Pancreas (tissue), 10 donors: ENCODE measurements around the gene CPED1. TPM values are rescaled to one million over a fixed set of nuclear protein-coding genes. Genes with fewer than 3 reads are reported as not detected.
A peak's percentile ranks its signal among the peaks of the same experiment; 100 is the strongest.

Source experiments
- ATAC-seq, 4 donors: fragments of 200-7000 bp; cut with Tn5 transposase; one replicate each; pipeline versions ENCODE4 v1.8.0 to v1.9.1; 2020; ENCODE audit warnings: mild to moderate bottlenecking in 4 of 4, moderate library complexity in 4 of 4
- DNase-seq, 6 donors: peaks; one replicate each; pipeline ENCODE4 v3.0.0-alpha.2; 2020
- FAIRE-seq: peaks from 2 replicates; lab custom pipeline; 2012; peaks lifted over from hg19 to GRCh38; lab: Jason Lieb, UNC
- H3K27ac ChIP-seq, 4 donors: fragments of 200-600 bp; sonication (generic); 1 replicate in 3 of 4; 2 replicates in 1 of 4; pipeline versions ENCODE4 v1.5.0 to v1.8.0; 2020
- H3K27me3 ChIP-seq, 4 donors: fragments of 200-600 bp; one replicate each; pipeline ENCODE4 v1.8.0; 2021
- H3K36me3 ChIP-seq, 3 donors: fragments of 200-600 bp; sonication (generic) in 1 of 3; one replicate each; pipeline versions ENCODE4 v1.5.0 to v1.8.0; 2020 to 2021
- H3K4me1 ChIP-seq, 3 donors: fragments of 200-600 bp; one replicate each; pipeline ENCODE4 v1.8.0; 2021
- H3K4me3 ChIP-seq, 4 donors: fragments of 200-600 bp; sonication (generic) in 2 of 4; one replicate each; pipeline versions ENCODE4 v1.5.0 to v1.8.0; 2020 to 2021
- H3K9me3 ChIP-seq, 4 donors: fragments of 200-600 bp; one replicate each; pipeline ENCODE4 v1.8.0; 2021
- WGBS, 2 donors: extraction: QIAGEN DNeasy Blood & Tissue Kit; methylation state at CpG; one replicate each; pipeline ENCODE4 v1.1.7; 2013; 5-methylcytosine and 5-hydroxymethylcytosine counted together
- intact Hi-C, 3 donors: fragments of 100-400 bp; cut with DNase I; formaldehyde crosslinking; loops; one replicate each; pipeline versions ENCODE4 v1.11.1 to v1.14.2; 2022
- polyA plus RNA-seq, 2 donors: library from polyadenylated mRNA; stranded (reverse); fragments of 200-250 nt; gene quantifications; one replicate each; pipeline ENCODE4 v1.2.3, GENCODE V29; 2013
- total RNA-seq, 6 donors: library from RNA; stranded (reverse); fragmentation: NEBNext Ultra II Directional in 4 of 6; extraction: Animal tissue kit (Norgen Biotek cat#: 25700) in 4 of 6; gene quantifications; one replicate each; pipeline versions ENCODE4 v1.2.1 to v1.2.4, GENCODE V29; 2021 to 2023
- TF ChIP-seq, protein P1 (sequence below), 4 donors: fragments of 200-600 bp; sonication (generic) in 3 of 4; IDR thresholded peaks; one replicate each; pipeline versions ENCODE4 v1.5.0 to v1.8.0; 2021; ENCODE audit warnings: antibody characterized with exemption in 4 of 4
- donor health status: healthy with polysubstance abuse.
- donor health status: DM: no; HTN: no; CAD: no; lungs with moderate emphysema.
- donor health status: DM: no; HTN: no; CAD: no.
- donor health status: control.
- donor health status: control.
- donor health status: Bipolar disorder and iron deficiency.
- donor health status: DM: yes; HTN: yes; CAD: no.
- donor health status: DM: no; HTN: no; CAD: no.
- donor health status: DM: no; HTN: no; CAD: no.
- donor health status: DM: yes; HTN: yes; CAD: no.

CPED1 gene
- total and polyA plus RNA-seq, 8 donors = 0.57 to 6.1 (median 1.3) TPM

DNA sequence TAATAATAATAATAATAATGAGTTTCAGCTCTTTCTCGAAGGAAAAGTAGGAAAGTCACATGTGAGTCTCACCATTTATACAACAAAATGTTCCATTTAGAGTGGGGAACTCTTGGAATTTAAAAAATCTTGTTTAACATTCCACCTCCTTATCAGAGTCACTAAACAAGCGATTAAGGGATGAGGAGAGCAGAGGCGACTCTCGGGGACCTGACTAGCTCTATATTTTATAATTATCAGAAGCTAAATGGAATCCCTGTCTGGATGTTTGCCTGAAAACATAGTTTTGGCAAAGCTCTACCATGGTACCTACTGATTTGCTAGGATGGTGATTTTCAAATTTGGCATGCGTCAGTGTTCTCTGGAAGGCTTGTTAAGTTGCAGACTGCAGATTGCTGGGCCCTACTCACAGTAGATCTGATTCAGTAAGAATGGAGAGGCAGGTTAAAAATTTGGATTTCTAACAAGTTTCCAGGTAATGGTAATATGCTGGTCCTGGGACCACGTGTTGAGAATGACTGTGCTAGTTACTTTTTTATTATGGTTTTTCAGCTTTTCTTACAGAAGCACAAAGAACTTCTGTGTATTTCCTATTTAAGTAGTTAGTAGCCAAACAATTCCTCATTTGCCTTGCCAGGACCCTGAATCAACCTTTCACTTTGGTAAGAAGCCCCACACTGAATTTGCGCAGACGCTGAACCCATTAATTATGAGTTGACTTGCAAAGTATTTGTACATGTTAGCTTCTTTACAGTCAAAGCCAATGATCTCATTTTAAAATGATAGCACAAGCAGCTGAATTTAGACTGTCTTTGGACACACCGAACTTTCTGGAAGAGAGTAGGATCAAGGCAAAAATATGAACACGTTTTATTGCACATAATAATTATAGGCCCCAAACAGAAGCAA is 39.5 kb downstream of the CPED1 start:
- H3K27ac ChIP-seq = peak overlapping the region in 1 of 4 donors; percentile 34
- no peaks in the 10 kb centered on the region for H3K9me3 ChIP-seq
- TF ChIP-seq, protein P1, sequence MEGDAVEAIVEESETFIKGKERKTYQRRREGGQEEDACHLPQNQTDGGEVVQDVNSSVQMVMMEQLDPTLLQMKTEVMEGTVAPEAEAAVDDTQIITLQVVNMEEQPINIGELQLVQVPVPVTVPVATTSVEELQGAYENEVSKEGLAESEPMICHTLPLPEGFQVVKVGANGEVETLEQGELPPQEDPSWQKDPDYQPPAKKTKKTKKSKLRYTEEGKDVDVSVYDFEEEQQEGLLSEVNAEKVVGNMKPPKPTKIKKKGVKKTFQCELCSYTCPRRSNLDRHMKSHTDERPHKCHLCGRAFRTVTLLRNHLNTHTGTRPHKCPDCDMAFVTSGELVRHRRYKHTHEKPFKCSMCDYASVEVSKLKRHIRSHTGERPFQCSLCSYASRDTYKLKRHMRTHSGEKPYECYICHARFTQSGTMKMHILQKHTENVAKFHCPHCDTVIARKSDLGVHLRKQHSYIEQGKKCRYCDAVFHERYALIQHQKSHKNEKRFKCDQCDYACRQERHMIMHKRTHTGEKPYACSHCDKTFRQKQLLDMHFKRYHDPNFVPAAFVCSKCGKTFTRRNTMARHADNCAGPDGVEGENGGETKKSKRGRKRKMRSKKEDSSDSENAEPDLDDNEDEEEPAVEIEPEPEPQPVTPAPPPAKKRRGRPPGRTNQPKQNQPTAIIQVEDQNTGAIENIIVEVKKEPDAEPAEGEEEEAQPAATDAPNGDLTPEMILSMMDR (IDR thresholded peaks at IDR 0.05) = no peak
- peak in 1 of 4 donors; percentile 56 for ATAC-seq
- H3K4me3 ChIP-seq = no peak overlapping the region
- 42 to 46% methylated on average over 10 of the region's 10 CpGs for WGBS, 2 donors
- intact Hi-C loops = no loop called here
- DNase-seq = peak in 1 of 6 donors; percentile 9
- H3K4me1 ChIP-seq = no peaks in the 10 kb centered on the region
- FAIRE-seq = no peak
- H3K36me3 ChIP-seq = no peaks in the 10 kb centered on the region
- H3K27me3 ChIP-seq = no peaks in the 10 kb centered on the region

DNA sequence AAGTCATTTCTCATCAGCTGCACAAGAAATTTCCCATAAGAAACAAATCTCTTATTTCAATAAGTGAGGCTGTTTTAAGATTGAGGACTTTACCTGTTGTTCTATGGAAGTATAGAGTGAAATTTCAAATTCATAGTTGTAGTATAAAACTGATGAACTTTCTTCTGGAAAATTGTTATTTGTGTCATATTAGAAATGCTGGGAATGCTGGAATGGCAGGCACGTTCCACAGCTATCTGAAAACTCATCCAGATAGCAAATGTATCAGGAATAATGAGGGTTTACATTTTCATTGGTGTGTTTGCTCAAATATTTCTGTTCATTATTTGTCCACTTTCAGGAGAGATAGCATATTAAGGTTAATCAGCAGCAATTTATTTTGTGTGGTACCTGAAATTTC is 40.8 kb downstream of the CPED1 start:
- TF ChIP-seq, protein P1 (IDR thresholded peaks at IDR 0.05) = no peak
- Histone ChIP-seq H3K4me3 (no peak overlapping the region), H3K27me3 (no peaks in the 10 kb centered on the region), H3K4me1 (no peaks in the 10 kb centered on the region), H3K36me3 (no peaks in the 10 kb centered on the region), H3K27ac (no peak overlapping the region), H3K9me3 (no peaks in the 10 kb centered on the region)
- FAIRE-seq (no peak), DNase-seq (no peak), ATAC-seq (no peak)
- intact Hi-C loops = no loop called here
- WGBS, 2 donors = 38 to 39% methylated on average over 1 of the region's 1 CpG

DNA sequence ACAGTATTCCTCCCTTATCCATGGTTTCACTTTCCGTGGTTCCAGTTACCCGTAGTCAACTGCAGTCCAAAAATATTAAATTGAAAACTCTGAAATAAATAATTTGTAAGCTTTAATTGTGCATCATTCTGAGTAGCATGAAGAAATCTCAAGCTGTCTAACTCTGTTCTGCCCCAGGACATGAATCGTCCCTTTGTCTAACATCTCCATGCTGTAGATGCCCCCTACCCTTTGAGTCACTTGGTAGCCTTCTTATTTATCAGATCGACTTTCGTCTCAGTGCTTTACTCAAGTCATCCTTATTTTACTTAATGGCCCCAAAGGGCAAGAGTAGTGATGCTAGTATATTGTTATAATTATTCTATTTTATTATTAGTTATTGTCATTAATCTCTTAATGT is 41.8 kb downstream of the CPED1 start:
- Histone ChIP-seq H3K4me1 (no peaks in the 10 kb centered on the region), H3K27ac (no peak overlapping the region), H3K4me3 (no peak overlapping the region), H3K36me3 (no peaks in the 10 kb centered on the region), H3K27me3 (no peaks in the 10 kb centered on the region), H3K9me3 (no peaks in the 10 kb centered on the region)
- FAIRE-seq (no peak), DNase-seq (no peak), ATAC-seq (no peak)
- TF ChIP-seq, protein P1 (IDR thresholded peaks at IDR 0.05) = no peak
- 78 to 88% methylated on average over 5 of the region's 5 CpGs for WGBS, 2 donors
- intact Hi-C loops = no loop called here

DNA sequence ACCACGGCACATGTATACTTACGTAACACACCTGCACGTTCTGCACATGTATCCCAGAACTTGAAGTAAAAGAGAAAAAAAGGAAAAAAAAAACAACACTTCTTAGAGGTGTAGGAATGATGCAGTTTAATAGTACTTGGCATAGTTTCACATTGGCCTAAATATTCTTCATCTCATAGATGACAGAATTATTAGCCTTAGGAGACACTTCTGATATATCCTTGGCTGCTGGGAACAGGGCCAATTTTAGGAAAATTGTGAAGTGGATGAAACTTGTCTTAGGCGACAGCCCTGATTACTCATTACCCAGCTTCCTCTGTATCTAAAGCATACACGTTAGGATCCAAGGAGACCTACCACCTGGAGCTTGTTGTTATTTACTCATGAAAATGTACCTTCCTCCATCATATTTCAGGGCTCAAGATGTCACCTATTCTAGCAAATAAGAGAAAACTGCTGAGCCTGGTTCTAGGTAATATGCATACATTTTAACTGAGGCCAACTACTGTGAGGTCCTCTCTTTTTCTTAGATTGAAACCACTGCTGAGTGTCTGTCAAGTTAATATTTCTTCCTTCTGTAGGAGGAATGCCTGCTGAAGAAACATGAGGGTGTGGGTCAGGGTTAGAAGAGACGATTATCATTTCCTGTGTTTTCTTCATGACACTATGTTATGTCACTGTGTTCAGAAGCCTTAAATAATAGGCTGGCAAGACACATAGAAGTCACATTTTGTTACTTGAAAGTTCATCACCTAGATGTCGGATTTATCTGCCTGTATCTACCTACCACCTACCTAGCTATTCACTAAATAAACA is 44.3 kb downstream of the CPED1 start:
- ATAC-seq (no peak), FAIRE-seq (no peak)

More for the DNA sequence above, 44.3 kb downstream of the CPED1 start:
- Histone ChIP-seq H3K27me3 (no peaks in the 10 kb centered on the region), H3K27ac (no peak overlapping the region), H3K36me3 (no peaks in the 10 kb centered on the region), H3K4me3 (no peak overlapping the region), H3K9me3 (no peaks in the 10 kb centered on the region), H3K4me1 (no peaks in the 10 kb centered on the region)
- WGBS, 2 donors = 35 to 39% methylated on average over 7 of the region's 7 CpGs
- no peak for DNase-seq
- TF ChIP-seq, protein P1 (IDR thresholded peaks at IDR 0.05) = no peak
- intact Hi-C loops = no loop called here
